GM21528 (cell line): ENCODE results near the gene AGR2.
"Not testable (repeated sequence)": the region's sequence is repeated elsewhere in the genome, so short reads cannot be mapped to it uniquely, and the experiment has no call there.

Experiments used
- ATAC-seq: cut with Tn5 transposase; IDR thresholded peaks from one replicate; pipeline ENCODE4 v1.9.1; 2021; ENCODE audit warnings: mild to moderate bottlenecking, moderate library complexity; ENCODE audit not compliant: unreplicated experiment, low FRiP score

Gene AGR2

DNA sequence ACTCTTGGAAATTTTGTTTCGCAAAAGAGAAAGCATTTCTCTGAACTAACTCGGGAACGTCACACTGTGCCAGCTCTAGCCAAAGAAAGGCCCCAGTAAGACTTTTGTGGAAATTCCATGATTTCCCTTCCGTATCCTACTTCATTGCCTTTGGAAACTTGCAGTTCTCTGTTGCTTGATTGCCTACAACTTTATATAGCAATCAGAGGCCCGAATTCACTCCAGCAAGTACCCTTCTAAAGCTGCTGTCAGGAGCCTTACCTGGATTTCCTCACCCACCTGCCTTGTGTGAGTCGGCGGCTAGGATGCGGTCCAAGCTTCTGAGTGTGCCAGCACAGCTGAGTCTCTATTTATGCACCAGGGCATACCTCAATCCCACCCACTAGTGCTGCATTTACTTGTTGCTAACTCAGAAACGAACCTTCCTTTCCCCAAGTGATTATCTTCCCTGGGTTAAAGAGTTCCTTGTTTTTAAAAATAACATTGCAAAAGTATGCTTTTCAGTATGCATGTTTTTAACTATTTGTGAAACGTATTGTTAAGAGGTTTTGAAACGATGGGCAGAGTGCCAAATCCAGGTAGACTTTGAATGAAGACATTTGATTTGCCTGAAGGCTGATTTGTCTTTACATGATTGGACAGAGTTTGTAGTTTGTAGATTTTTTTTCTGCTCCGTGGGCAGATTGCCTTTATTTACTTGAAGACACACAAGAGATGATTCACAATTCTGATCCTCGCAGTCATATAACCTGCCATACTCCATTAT is at the start of gene AGR2:
Gene AGR2, minus strand, starts transcription at position 326 of the 766 bp plus-strand sequence. CDS start 3,203 bp downstream, outside the sequence.
- ATAC-seq = no peak

DNA sequence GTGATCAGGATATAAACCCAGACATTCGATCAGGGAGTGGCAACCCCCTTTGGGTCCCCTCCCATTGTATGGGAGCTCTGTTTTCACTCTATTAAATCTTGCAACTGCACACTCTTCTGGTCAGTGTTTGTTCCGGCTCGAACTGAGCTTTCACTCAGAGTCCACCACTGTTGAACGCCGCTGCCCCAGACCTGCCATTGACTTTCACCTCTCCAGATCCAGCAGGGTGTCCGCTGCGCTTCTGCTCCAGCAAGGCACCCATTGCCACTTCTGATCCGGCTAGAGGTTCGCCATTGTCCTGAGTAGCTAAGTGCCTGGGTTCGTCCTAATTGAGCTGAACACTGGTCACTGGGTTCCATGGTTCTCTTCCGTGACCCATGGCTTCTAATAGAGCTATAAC is 48.4 kb upstream of the AGR2 start:
- ATAC-seq = not testable (repeated sequence)

DNA sequence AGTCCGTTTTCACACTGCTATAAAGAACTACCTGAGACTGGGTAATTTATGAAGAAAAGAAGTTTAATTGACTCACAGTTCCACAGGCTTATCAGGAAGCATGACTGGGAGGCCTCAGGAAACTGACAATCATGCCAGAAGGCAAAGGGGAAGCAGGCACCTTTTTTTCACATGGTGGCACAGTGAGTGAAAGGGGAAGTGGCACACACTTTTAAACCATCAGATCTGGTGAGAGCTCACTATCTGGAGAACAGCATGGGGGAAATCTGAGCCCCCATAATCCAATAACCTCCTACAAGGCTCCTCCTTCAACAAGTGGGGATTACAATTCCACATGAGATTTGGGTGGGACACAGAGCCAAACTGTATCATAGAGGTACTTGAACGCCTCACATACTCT is 47.0 kb upstream of the AGR2 start:
- ATAC-seq = no peak

DNA sequence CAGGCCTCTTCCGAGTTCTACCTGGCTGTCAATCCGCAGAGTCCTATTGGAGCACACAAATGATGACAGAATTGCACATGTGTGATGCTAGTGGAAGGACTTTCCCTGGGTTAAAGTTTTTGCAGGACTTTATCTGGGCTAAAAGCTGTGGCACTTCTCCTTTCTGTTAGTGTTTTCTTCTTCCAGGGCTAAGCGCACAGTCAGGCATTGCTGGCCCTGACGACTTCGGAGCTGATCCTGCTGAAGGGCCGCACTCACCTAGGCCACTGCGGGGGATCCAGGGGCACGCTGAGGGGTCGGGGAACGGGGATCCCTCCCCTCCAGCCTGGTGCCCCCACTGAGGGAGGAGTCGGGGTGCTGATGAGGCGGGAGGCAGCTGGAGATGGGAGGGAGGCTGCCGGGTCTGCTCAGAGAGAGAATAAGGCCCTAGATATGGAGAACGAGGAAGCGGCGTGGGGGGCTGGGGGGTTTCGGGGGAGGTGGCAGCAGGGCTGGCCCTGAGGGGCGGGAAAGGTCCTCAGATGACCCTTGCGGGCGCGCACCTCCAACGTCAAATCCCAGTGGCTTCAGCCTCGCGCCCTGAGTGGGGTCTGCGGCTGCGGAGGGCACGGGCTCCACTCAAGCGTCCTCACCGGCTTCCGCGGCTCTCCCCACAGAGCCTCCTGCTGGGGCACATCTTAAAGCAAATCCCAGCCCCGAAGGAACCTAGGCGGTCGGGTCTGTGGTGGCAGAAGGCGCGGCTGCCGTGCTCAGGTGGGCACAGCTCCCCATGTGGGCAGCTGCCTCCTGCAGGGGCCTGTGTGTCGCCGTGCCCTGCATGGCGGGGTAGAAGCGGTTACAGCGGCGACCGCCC is 46.0 kb upstream of the AGR2 start:
- no peak for ATAC-seq

DNA sequence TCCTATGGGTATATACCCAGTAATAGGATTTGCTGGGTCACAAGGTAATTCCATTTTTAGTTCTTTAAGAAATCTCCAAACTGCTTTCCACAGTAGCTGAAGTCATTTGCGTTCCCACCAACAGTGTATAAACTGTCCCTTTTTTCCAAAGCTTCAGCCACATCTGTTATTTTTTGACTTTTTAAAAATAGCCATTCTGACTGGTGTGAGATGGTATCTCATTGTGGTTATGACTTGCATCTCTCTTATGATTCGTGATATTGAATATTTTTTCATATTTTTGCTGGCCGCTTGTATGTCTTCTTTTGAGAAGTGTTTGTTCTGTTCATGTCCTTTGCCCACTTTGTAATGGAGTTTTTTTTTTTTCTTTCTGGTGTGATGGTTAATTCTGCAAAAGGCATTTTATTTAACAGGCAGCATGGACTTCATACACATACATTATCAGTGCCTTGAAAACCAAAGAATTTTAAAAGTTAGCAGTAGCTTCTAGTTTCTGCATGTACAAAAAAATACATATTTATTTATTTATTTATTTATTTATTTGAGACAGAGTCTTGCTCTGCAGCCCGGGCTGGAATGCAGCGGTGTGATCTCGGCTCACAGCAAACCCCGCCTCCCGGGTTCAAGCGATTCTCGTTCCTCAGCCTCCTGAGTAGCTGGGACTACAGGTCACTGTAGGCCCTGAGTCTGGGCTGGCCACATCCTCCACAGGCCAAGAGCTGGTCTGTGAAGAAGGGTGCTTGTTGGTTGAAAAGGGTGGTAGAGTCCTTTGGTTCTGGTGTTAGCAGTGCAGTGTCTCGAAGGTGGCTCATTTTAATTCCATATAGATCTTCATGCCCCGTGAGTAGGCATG is 44.7 kb upstream of the AGR2 start:
- no peak for ATAC-seq

DNA sequence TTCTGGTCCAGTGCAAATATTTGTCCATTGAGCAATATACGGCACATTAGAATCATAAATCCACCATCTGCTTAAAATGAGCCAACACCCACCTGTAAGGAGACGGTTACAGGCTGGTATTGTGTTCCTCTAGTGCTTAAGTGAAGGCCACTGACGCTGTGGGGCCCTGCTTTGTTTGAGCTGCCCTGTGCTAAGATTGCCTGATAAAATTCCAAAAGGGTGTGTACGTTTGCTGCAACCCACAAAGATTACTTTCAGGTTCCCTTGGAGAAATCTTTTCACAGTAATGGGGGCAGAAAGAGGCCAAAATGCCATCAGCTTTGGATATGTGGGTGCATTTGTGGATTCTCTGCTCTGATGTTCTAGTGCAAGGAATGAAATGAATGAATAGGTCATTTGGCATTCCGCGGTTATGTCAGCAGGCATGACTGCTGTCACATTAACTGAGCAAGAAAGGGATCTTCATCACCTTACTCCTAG is 42.6 kb upstream of the AGR2 start:
- no peak for ATAC-seq

DNA sequence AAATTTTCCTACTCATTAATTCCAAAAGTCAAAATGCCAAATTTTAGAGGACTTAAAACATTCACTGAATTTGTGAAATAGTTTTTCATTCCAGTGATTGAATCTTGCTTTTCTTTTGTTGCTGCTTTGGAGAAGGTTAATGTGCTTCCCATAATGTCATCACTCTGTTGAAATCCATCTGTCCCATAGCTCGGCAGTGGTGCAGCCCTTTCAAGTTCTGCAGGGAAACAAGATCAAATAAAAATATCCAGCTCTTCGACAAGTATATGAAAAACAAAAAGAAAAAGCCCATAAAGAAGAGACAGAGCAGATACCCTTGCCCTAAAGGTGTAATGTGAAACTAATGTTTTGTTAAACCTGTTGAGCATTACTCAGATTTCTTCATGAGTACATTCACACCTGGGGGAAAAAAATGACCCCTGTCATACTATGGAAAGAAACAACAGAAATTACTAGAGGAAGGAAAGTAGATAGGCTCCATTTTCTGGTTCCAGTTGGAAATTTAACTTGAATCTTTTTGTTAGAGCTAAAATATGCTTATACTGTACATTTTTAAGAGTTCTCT is 41.9 kb upstream of the AGR2 start:
- ATAC-seq = no peak

DNA sequence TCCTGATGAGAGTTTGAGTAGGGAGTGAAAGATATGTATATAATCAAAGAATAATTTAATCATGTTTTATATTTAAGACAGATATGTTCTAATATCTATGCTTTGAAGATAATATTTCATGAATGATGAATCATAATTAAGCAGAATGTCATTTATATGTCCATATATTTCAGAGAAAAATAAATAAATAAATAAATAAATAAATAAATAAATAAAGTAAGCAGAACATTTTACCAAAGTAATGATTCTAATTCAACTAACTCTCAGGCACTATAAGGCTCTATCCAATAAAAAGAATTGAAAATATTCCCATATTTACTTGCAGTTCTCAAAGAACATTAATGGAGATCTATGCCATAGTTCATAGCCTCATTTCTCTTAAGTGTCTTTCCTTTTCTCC is 40.9 kb upstream of the AGR2 start:
- no peak for ATAC-seq

DNA sequence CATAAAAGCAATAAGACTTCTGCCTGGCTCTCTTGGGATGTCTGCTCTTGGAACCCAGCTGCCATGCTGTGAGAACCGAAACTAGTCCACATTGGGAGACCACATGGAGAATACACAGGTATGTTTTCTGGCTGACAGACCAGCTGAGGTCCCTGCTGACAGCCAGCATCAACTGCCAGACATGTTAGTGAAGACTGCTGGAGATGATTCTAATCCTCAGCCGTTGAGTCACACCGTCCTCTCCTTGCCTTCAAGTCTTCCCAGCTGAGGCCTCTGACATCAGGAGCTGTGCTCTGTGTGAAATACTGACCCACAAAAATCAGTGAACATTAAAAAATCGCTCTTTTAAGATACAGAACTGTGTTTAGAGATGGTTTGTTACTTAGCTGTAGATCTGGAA is 36.9 kb upstream of the AGR2 start:
- ATAC-seq = no peak

DNA sequence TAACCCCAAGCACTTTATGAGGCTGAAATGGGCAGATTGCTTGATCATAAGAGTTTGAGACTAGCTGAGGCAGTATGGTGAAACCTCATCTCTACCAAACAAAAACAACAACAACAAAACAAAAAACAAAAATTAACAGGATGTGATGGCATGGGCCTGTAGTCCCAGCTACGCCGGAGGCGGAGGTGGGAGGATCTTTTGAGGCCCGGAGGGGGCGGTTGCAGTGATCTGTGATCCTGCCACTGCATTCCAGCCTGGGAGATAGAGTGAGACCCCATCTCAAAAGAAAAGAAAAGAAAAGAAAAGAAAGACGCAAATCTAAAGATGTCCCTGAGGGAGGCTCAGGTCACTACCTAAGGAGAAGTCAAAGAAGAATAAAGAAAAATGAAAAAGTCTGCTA is 35.3 kb upstream of the AGR2 start:
- ATAC-seq = no peak

DNA sequence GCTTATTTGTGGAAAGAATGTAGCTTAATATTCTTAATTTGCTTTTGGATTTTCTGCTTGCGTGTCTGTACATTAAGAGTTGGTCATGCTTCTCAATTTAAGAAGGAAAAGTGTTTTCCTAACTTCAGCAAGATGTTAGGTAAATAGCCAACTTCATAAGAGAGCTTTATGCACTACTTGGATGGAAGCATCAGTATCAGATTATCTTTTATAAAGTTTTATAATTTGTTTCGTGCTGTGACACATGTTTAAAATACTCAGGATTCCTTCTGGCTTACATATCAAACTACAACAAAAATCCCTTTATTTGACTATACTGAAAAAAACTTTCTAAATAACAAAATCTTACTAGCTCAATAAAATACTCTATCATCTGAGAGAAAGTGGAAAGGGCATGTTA is 34.8 kb upstream of the AGR2 start:
- no peak for ATAC-seq

DNA sequence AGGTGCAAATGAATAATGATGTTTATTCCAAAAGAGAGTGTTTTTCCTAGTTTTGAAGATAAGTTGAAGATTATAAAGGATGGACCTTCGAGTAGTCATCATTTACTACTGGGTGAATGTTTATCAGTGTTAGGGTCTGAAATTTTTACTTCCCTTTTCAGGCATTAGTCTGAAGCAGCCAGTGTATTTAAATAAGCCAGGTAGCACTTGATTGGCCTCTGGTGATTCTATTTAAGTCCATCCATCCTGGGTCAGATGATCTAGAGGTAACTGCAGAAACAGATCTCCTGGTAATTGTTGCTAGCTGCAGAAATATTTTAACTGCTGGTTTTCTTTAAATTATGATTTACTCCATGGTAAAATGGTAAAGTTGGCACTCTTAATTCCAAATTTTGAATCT is 34.1 kb upstream of the AGR2 start:
- ATAC-seq = no peak

DNA sequence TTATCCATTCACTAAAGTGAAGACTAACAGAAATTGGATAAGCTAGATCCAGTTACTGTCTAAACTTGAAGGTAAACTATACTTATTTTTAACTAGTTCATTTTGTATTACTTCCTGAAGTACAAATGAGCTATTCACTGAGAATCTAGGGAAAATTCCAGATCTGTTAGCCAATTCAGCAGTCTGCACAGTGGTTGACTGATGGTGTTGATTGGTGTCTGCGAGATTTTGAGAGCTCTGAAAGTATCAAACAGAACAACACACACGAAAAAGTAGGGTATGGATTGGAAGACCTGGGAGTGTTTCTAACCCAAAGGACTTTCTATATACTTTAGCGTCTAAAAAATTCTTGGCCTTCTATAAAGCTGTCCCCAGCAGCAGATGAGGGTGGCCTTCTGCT is 33.6 kb upstream of the AGR2 start:
- no peak for ATAC-seq

DNA sequence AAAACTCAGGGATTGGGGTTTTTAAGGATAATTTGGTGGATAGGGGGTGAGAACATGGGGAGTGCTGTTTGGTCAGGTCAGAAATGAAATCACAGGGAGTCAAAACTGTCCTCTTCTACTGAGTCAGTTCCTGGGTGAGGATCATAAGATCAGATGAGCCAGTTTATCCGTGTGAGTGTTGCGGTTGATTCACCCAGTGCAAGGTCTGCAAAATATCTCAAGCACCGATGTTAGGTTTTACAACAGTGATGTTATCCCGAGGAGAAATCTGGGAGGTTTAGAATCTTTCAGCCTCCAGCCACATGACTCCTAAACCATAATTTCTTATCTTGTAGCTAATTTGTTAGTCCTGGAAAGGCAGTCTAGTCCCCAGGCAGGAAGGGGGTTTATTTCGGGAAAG is 31.7 kb upstream of the AGR2 start:
- no peak for ATAC-seq

DNA sequence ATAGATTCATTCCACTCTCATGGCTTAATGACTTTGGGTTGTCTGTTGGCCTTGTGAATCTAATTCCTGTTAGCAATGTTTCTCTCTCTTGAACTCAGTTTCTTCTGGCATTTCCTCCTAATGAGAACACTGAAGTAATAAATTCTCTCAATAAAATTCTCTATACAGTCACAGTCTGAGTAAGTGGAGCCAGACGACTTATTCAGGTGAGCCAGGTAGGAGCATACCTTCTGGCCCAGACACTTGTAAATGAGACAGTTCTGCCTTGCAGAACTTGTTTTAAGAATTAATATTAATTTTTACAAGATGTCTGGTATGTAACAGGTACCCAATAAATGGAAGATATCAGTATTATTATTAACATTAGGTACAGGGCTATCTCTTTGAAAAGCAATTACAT is 28.6 kb upstream of the AGR2 start:
- no peak for ATAC-seq

DNA sequence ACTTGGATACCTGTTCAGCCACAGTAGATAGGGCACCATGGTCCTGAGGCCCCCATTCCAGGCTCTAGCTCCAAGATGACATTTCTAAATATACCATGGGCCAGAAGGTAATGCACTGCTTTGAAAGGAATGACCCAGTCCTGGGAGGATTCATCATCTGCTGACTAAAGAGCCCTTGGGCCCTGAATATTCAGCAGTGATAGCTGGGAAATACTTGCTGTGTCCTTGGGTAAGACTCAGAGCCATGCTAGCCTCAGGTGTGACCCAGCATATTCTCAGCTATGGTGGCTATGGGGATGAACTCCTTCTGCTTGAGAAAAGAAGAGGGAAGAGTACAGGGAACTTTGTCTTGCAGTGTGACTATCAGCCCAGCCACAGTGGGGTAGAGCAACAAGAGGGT is 21.3 kb upstream of the AGR2 start:
- no peak for ATAC-seq

DNA sequence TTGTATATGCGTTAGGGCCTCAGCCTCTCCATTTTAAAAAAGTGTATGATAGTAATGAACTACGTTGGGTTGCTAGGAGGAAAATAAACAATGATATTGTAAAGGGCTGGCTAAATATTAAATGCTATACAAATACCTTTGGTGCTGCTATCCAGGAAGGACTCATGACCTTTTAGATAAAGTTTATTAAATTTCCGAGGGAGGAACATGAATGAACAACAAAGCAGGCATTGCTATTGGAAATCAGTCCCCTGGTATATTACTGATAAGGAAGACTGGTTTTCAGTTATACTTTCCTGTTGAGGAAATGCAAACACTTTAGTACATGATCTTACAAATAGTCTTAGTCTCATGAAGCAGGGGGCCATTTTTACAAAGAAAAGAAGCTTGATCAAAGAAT is 17.2 kb upstream of the AGR2 start:
- ATAC-seq = no peak

DNA sequence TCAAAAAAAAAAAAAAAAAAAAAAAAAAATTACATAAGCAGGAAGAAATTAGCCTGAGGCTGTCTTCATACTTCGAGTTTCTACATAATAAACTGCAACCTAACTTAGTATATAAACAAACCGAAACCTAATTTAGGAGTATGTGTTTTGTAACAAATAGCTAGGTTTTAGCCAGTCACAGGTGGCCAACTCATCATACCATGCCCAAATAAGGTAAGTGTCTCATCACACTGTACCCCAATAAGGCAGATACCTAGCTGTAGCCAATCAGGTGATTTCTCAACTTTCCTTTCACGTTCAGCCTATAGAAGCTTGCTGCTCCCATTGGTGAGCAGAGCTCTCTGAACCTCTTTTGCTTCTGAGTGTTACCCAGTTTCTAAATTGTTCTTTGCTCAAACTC is 13.9 kb upstream of the AGR2 start:
- ATAC-seq = no peak

DNA sequence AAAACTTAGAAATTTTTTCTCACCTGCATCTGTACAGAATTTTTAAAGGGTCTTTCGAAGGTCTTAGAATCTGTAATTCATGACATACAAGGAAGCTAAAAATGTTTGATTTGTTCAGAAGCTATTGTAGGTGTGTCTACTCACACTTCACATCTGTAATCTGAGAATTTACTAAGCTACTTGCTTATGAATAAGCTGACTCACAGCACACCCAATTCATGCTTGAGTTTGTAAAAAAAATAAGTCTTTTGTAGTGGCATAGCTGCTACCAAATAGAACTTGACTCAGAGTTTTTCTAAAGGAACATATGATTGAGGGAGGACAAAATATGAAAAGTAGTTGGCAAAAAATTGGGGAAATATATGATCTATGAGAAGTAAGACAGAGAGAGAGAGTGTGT is 12.7 kb upstream of the AGR2 start:
- ATAC-seq = no peak

DNA sequence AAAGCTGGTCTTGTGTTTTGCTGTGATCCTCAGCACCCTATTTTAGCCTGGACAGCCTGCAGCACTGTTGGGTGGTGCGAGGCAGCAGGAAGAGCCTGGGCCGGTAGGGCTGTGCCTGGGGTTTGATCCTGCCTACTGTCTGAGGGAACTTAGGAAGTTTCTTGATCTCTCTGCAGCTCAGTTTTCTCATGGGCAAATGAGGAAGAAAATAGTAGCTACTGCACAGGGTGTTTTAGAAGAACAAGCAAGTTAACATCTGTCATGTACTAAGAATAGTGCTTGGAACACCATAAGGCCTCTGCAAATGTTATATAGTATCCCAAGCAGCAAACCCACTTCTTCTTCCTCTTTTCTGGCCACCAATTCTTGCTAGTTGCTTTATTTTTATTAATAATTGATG is 12.0 kb upstream of the AGR2 start:
- ATAC-seq = no peak

DNA sequence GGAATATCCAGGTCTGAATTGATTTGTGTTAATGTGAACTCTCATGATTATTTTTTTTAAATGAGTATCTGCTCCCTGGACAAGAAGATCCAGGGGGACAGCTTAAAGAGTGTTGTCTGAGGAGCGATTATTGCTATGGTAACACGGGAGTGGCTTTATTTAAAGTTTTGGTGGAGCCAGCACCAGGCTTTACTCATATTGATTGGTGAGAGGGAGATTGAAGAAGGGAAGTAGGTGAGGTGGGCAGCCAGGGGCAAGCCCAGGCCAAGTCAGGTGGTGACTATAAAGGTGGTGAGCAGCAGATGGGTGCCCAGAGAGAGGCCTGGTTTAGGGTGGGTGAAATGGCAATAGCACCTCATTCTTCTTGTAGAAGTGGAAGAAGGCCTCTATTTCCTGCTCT is 10.2 kb upstream of the AGR2 start:
- ATAC-seq = no peak
